ENCODE measurements around the gene PABPC1L. TPM values are rescaled to one million over a fixed set of nuclear protein-coding genes. Genes with fewer than 3 reads are reported as not detected.
A peak's percentile ranks its signal among the peaks of the same experiment; 100 is the strongest.

The PABPC1L gene
- total and polyA plus RNA-seq, 2 of the 13 experiments (the other 11 are each of a cell fraction or from before 2014, with no cell fraction given): 30.8 to 252 TPM

DNA sequence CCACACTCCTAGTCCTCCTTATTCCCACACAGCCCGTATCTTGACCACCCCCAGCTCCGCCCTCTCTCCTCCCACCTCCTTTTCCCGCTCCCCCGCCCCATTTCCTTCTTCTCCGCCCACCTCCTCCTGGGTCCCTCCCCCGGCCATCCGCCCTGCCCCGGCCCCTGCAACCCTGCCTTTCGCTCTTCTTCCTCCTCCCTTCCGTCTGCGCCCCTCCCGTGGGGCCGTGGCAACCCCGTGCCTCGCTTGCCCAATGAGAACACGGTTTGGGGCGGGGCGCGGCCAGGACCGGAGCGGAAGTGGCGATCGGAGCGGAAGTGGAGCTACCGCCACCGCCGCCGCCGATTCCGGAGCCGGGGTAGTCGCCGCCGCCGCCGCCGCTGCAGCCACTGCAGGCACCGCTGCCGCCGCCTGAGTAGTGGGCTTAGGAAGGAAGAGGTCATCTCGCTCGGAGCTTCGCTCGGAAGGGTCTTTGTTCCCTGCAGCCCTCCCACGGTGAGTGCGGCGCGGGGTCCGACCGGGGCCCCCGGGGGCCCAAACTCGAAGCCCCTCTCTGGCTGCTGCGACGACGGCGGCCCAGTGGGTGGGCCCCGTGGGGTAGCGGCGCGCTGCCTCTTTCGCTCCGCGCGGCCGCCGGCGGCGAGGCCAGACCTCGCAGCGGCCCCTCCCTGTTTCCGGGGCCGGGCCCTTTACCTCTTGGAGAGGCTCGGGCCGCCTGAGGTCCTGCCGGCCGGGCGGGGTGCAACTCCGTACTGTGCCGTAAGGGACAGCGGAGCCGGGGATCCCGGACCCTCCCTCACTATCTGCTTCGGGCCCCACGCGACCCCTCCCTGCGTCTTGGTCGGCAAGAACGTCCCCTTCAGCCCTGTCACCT lies 24.2 kb upstream of the PABPC1L start, which contains the start of gene YWHAB (continued):
- TF ChIP-seq, protein P1, sequence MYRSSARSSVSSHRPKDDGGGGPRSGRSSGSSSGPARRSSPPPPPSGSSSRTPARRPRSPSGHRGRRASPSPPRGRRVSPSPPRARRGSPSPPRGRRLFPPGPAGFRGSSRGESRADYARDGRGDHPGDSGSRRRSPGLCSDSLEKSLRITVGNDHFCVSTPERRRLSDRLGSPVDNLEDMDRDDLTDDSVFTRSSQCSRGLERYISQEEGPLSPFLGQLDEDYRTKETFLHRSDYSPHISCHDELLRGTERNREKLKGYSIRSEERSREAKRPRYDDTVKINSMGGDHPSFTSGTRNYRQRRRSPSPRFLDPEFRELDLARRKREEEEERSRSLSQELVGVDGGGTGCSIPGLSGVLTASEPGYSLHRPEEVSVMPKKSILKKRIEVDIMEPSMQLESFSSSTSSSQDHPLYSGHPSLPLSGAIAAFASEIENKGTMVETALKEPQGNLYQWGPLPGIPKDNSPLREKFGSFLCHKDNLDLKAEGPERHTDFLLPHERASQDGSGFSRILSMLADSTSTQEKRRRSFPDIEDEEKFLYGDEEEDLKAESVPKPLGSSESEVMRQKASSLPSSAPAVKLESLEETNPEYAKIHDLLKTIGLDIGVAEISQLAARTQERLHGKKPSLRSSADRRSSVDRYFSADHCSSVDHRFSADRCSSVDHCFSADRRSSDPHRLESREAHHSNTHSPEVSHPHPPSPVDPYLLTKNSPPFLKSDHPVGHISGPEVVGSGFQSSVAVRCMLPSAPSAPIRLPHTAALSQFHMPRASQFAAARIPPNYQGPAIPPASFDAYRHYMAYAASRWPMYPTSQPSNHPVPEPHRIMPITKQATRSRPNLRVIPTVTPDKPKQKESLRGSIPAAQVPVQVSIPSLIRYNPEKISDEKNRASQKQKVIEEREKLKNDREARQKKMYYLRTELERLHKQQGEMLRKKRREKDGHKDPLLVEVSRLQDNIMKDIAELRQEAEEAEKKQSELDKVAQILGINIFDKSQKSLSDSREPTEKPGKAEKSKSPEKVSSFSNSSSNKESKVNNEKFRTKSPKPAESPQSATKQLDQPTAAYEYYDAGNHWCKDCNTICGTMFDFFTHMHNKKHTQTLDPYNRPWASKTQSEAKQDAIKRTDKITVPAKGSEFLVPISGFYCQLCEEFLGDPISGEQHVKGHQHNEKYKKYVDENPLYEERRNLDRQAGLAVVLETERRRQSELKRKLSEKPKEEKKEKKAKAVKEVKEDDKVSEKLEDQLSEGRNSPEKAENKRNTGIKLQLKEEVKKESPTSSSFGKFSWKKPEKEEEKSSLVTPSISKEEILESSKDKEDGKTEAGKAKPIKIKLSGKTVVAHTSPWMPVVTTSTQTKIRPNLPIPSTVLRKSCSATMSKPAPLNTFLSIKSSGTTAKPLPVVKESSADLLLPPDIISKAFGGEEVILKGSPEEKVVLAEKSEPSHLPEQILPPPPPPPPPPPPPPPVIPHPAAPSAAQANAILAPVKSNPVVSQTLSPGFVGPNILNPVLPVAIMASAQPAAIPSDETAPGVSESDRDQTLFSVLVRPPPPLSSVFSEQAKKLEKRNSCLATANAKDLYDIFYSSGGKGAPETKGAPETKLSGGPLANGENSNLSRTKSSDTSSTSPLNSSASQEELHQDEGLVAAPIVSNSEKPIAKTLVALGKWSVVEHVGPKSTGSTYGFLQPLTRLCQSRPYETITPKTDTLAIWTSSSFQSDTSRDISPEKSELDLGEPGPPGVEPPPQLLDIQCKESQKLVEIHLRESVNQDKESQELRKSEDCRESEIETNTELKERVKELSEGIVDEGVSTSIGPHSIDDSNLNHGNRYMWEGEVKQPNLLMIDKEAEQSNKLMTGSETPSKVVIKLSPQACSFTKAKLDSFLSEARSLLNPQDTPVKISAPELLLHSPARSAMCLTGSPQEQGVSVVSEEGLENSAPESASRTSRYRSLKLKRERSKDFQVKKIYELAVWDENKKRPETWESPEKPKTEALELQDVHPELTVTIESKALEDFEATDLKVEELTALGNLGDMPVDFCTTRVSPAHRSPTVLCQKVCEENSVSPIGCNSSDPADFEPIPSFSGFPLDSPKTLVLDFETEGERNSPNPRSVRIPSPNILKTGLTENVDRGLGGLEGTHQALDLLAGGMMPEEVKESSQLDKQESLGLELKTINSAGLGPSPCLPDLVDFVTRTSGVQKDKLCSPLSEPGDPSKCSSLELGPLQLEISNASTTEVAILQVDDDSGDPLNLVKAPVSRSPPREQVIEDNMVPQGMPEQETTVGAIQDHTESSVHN (CRISPR knock-in tag; IDR thresholded peaks at IDR 0.05): no peak; the same call in 1 of the 2 replicates
- no peak for TF ChIP-seq ZNF577 (CRISPR knock-in tag; IDR thresholded peaks at IDR 0.05; ENCODE audit: borderline replicate concordance, low read depth)
- TF ChIP-seq ZNF205 (CRISPR knock-in tag; IDR thresholded peaks at IDR 0.05): peak; percentile 83
- peak; percentile 98 for TF ChIP-seq PHF8 (CRISPR knock-in tag; IDR thresholded peaks at IDR 0.05)
- TF ChIP-seq RAD51 (IDR thresholded peaks at IDR 0.05; ENCODE audit: borderline replicate concordance): peak; percentile 75
- 0 out of 2 replicates have a peak, but pooled peaks have one; percentile 52 for TF ChIP-seq CC2D1A (CRISPR knock-in tag; IDR thresholded peaks at IDR 0.05)
- no peak for TF ChIP-seq MBNL3 (CRISPR knock-in tag; conservative IDR thresholded peaks at IDR 0.05)
- 0 out of 2 replicates have a peak, but pooled peaks have one; percentile 23 for TF ChIP-seq HHEX (CRISPR knock-in tag; IDR thresholded peaks at IDR 0.05)
- TF ChIP-seq RBM39 (IDR thresholded peaks at IDR 0.05; ENCODE audit: low read depth, low read length, poor library complexity, severe bottlenecking): peak; percentile 86
- peak; percentile 82 for TF ChIP-seq KLF11 (CRISPR knock-in tag; IDR thresholded peaks at IDR 0.05)
- TF ChIP-seq, protein P2, sequence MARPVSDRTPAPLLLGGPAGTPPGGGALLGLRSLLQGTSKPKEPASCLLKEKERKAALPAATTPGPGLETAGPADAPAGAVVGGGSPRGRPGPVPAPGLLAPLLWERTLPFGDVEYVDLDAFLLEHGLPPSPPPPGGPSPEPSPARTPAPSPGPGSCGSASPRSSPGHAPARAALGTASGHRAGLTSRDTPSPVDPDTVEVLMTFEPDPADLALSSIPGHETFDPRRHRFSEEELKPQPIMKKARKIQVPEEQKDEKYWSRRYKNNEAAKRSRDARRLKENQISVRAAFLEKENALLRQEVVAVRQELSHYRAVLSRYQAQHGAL (CRISPR knock-in tag; IDR thresholded peaks at IDR 0.05; ENCODE audit: not compliant biosample characterization): no peak
- no peak for TF ChIP-seq ZNF781 (CRISPR knock-in tag; IDR thresholded peaks at IDR 0.05; ENCODE audit: borderline replicate concordance, not compliant biosample characterization)
- no peak for TF ChIP-seq MYNN (CRISPR knock-in tag; IDR thresholded peaks at IDR 0.05; ENCODE audit: low read depth)
- no peak for TF ChIP-seq RBAK (CRISPR knock-in tag; IDR thresholded peaks at IDR 0.05)
- TF ChIP-seq RBFOX2 (IDR thresholded peaks at IDR 0.05; ENCODE audit: low read depth, low read length): peak; percentile 99
- TF ChIP-seq, protein P3, sequence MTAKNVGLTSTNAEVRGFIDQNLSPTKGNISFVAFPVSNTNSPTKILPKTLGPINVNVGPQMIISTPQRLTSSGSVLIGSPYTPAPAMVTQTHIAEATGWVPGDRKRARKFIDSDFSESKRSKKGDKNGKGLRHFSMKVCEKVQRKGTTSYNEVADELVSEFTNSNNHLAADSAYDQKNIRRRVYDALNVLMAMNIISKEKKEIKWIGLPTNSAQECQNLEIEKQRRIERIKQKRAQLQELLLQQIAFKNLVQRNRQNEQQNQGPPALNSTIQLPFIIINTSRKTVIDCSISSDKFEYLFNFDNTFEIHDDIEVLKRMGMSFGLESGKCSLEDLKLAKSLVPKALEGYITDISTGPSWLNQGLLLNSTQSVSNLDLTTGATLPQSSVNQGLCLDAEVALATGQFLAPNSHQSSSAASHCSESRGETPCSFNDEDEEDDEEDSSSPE (CRISPR knock-in tag; IDR thresholded peaks at IDR 0.05): peak; percentile 80
- TF ChIP-seq ZNF75D (CRISPR knock-in tag; IDR thresholded peaks at IDR 0.05; ENCODE audit: borderline replicate concordance): no peak
- TF ChIP-seq IKZF4 (CRISPR knock-in tag; IDR thresholded peaks at IDR 0.05; ENCODE audit: borderline replicate concordance, low read depth, not compliant biosample characterization): peak; percentile 95
- 0 out of 2 replicates have a peak, but pooled peaks have one; percentile 16 for TF ChIP-seq HNRNPL (IDR thresholded peaks at IDR 0.05; ENCODE audit: low read depth, low read length)

All from HepG2 (cell line).